CD4-positive, alpha-beta T cell treated with Interleukin-6 for 4 hours (primary cell): ENCODE measurements around the gene SCN4B.

Experiments used
- DNase-seq: peaks from one replicate; pipeline ENCODE4 v3.0.0-alpha.2; 2020; ENCODE audit warnings: mixed read lengths

Gene SCN4B

DNA sequence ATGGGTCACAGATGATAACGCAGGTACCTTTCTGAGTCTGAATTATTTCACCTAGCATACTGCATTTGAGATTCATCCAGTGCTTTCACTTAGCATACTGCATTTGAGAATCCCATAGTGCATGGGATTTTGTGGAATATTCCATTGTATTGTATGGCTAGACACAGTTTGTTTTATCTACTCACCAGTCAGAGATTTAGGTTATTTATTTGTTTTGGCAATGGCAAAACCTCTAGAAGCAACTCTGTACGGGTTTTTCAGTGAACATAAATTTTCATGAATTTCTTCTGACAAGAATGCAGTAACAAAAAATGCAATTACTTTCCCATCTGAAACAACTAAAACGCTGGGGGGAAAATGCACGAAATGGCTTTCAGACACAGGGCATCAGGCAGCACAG, 24.3 kb downstream of the SCN4B start:
- no peak for DNase-seq

DNA sequence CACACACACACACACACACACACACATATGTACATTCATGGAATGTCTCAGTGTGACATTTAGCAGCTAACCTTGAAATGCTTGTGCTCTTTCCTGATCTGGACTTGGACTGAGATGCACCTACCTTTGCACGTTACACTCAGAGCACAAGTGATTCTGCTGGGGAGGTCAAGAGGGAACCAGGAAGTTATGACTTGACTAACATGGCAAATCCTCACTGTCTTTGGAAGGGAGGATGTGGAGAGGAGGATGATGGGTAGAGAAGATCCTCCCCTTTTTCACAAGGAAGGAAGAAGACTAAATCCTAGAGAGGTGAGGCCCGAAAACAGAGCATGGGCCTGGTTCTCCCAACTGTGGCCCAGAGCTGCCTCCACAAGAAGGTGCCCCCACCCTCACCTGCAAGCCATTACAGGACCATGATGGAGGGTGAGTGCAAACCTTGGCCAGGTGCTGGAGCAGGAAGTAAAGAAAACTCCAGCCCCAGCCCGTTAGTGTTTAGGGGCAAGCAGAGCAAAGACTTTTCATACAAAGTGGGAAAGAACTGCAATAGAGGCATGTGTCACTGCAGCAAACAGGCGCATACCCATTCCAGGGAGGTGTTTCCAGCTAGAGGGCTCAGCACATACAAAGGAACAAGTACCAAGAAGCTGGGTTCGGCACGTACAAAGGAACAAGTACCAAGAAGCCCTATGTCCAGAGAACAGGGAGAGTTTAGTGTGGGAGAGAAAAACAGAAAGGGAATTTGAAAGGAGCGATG, 26.4 kb downstream of the SCN4B start:
- no peak for DNase-seq

DNA sequence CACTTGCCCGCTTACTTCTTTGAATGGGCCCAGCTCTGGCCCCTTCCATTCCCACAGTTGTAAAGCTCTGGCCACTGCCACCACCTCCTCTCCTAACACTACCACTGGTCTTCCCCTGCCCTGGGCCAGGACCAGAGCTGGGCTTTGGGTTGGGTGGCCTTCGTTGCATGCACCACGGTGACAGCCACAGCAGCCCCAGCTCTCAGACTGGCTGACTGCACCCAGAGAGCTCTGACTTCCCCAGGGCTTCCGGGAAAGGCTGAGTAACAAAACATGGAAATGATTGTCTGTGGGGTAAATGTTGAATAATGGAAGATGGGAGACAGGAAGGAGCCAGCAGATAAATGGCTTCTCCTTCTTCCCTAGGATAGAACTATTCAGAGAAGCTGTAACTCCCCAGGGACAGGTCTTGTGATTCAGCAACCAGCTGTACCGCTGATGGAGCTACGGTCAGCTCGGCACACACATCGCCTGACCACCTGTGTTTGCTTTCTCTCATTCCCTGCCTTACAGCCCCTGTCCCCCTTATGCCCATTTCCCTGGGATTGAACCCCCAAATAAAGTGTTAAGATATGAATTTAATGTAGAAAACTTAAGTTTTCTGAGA, 27.6 kb downstream of the SCN4B start:
- DNase-seq = no peak

DNA sequence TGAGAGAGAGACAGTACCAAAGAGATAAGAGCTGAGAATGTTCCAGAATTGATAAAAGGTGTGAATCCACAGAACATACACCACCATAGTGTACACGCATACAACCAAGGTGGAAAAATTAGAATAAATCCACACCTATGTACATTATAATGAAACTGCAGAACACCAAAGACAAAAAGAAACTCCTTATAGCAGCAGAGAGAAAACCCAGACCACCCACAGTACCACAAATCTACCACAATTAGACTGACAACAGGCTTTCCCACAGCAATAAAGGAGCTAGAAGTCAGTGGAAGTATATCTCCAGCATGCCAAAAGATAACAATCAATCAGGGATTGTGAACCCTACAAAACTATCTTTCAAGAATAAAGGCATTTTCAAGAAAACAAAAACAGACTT, 31.8 kb downstream of the SCN4B start:
- no peak for DNase-seq

DNA sequence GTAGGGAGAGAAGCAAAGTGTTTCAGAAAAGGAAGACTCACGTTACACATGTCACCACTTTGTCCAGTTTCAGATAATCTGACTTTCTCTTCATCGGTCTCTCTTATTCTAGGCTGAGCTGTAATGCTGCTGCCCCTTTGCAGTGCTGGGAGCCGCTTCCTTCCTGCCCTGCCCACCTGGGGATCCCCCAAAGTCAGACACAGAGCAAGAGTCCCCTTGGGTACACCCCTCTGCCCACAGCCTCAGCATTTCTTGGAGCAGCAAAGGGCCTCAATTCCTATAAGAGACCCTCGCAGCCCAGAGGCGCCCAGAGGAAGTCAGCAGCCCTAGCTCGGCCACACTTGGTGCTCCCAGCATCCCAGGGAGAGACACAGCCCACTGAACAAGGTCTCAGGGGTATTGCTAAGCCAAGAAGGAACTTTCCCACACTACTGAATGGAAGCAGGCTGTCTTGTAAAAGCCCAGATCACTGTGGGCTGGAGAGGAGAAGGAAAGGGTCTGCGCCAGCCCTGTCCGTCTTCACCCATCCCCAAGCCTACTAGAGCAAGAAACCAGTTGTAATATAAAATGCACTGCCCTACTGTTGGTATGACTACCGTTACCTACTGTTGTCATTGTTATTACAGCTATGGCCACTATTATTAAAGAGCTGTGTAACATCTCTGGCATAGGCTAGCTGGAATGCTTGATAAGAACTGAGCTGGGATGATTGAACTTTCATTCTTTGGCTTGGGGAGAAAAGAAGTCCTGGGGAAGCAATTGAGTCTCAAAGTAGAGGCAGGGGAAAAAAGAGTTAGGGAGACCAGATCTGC, 34.6 kb downstream of the SCN4B start:
- no peak for DNase-seq

DNA sequence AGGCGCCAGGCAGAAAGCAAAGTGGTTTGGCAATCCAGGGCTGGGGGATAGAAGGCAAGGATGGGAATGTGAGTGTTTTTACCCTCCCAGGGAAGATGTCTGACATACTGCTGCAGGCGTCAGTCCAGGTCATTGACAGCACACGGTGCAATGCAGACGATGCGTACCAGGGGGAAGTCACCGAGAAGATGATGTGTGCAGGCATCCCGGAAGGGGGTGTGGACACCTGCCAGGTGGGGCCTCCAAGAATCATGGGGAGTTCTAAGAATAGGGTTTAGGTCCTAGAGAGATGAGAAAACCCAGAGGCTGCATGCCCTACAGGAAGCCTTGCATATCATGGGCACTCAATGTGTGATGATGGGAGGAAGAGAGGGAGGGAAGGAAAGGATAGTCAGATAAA, 37.6 kb downstream of the SCN4B start:
- no peak for DNase-seq

DNA sequence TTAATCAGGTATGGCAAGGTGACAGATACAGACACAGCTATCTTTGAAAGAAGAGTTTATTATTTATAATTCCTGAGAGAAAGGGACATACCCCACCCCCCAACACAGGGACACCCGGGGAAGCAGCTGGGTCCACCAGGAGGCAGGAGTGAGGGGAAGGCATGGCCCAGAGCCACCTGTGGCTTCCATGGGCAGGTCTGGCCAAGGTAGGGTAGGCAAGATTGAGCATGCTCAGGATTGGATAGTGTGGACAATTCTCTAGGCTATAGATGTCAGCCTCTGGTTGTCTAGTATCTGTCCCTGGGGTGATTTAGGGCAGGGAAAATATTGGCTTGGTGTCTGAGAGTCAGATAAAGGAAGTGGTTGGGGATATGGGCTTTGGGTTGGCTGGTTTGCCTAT, 38.4 kb downstream of the SCN4B start:
- no peak for DNase-seq

DNA sequence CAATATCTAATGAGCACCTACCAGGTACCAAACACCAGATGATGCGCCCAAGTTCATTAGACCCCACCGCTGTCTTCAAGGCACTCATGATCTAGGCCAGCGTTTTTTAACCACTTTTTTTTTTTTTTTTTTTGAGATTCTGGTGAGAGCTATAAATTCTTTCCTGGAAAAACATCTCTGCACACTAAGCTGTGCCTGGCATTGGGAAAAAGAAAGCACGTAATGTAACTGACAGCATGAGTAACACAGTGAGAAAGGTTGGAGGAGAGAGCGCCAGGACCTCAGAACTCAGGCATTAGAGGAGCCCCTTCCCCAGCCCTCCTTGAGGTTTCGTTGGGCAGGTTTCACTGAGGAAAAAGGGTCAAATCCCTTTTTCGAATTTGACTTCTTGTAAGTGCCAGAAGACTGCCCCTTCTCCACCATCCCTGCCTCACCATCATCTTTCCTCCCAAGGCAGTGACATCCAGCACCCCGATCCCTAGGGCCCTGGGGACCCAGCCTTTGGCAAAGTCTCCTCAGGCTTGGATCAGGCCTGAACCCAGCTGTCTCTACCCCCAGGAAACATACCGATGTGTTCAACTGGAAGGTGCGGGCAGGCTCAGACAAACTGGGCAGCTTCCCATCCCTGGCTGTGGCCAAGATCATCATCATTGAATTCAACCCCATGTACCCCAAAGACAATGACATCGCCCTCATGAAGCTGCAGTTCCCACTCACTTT, 39.8 kb downstream of the SCN4B start:
- DNase-seq = no peak

DNA sequence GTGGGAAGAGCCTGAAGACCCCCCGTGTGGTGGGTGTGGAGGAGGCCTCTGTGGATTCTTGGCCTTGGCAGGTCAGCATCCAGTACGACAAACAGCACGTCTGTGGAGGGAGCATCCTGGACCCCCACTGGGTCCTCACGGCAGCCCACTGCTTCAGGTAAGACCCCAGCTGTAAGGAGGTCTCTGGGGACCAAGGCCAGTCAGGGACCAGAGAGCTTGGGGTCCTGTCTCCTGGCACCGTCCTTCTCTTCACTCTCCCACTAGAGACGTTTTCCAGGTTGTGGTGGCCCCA, 40.9 kb downstream of the SCN4B start:
- DNase-seq = no peak

DNA sequence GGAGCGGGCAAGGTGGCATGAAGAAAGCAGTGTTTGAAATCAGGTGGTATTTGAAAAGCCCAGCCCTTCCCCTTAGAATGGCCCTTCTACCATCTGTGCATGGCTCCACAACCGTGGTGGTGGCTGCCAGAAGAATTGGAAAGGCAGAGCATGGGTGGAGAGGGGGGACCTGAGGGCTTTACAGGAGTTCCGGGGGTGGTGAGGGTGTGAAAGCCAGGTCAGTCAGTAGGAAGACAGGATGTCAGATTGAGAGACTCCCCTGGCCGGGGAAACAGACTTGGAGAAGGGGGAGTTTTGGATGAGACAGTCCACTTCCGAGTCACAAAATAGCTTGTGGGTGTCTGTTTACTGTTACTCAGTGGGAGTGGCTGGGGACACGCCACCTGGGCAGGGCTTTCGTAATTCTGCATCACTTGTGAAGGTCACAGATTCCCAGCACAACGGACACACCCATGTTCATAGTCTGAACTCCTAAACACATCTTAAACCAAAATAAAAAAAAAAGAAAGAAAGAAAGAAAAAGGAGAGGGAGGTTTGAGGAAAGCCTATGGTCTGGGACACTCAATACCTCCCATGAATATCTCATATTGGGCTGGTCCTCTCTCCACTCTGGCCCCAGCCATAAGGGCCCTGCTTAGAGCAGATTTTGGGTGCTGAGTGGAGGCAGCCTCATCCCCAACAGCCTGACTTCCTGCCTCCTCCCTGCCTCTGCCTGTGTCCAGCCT, 41.4 kb downstream of the SCN4B start:
- DNase-seq = no peak

DNA sequence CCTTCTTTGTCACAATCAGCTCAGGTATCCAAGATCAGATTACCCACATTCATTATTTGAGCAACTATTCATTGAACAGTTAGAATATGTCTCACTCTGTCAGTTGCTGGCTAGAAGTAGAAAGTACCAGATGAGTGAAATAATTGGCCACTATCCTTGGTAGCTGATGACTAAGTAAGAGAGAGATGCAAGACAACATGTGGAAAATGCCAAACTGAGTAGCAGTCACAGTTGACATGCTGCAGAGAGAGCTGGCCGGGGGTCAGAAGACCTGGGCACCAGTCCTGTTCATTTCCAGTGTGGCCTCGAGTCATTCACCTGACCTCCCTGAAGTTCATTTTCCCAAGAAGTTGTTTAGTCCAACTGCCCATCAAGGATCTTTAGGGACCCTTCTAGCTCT, 43.4 kb downstream of the SCN4B start:
- no peak for DNase-seq

DNA sequence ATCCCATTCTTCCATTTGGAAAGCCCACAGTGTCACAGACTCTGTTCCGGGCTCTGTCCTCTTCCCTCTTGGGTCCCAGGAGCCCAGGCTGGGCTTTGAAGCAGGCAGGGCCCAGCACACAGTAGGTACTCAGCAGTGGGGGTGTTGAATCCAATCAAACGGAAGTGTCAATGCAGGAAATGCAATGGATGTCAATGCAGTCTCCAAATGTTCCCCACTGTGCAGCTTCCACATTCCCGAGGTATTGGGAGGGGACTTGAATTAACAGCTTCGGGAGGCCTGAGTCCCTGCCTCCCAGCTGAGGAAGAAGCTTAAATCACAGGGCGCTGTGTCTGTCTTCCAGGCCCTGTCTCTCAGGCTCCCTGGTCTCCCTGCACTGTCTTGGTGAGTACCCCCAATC, 44.1 kb downstream of the SCN4B start:
- no peak for DNase-seq

DNA sequence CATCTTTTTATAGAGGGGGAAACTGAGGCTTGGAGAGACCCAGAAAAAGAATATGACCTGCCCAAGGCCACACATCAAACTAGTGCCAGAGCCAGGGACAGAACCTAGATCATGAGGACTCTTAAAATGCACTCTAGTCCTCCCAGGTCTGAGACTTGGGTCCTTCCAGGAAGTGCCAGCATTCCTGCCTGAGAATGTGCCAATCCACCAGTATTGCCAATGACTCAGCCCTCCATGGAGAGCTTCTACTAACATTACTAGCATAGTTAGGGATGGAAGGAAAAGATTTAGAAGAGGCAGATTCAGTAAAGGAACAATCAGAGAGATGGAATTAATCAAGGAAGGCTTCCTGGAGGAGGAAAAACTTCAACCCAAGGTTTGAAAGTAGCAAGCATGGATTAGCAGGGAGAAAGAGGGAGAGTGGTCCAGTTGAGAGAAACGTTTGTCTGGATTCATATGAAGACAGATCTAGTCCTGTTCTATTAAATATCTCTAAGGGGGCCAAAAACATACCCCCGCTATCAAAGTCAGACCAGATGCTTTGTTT, 45.8 kb downstream of the SCN4B start:
- no peak for DNase-seq

DNA sequence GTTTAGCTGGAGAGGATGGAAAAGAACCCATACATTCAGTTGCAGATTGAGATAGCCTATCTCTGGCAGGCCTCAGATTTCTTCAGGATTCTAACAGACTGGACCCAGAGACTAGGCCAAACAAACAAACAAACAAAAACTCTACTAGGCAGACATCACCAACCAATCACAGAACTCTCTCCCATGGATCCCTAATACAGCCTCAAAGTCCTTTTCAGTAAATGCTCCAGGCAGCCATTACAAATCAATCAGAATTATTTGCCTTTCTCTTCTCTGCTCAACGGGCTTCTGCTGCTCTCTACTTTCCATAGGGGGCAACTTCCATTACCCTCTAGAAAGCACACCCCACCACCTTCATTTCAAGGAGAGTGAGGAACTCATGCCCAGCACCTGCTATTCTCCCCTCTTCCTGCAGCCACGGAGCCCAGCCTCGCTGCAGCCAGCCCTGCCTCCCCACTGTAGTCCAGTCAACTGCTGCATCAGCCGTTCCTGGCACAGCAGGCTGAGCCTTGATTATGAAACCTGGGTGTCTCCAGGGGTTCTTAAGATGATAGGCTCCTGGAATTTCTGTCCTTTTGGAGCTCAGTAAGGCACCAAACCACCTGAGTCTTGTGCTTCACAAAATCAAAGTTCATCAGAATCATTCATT, 46.8 kb downstream of the SCN4B start:
- DNase-seq = no peak

DNA sequence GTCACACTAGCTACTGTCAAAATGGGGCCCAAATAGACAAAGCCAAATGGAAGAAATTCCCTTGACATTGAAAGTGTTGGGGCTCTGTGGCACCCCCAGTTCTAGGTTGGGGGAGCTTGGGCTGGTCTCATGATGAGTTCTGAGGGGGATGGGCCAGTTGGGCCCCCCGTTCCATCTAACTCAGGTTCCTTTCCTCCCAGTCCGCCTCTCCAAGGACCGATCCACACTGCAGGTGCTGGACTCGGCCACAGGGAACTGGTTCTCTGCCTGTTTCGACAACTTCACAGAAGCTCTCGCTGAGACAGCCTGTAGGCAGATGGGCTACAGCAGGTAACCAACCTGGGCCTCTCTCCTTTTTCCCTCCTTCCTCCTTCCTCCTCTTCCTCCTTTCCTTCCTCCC, 48.1 kb downstream of the SCN4B start:
- DNase-seq = no peak

DNA sequence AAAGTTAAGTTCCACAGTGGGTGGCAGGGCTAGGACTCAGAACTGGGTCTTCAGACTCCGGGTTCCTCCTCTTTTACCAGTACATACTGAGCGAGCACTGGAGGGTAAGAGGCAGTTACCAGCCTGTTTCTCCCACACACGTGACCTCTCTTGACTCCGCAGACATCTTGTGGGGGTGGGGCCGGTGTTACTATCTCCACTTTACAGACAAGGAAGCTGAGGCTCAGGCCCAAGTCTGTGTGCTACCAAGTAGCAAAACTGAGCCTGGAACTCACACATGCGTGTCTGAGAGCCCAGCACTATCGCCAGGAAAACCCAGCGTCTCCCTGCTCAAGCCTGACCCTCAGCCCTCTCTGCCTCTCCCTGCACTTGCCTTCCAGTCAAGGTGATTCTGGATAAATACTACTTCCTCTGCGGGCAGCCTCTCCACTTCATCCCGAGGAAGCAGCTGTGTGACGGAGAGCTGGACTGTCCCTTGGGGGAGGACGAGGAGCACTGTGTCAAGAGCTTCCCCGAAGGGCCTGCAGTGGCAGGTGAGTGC, 49.8 kb downstream of the SCN4B start:
- no peak for DNase-seq

DNA sequence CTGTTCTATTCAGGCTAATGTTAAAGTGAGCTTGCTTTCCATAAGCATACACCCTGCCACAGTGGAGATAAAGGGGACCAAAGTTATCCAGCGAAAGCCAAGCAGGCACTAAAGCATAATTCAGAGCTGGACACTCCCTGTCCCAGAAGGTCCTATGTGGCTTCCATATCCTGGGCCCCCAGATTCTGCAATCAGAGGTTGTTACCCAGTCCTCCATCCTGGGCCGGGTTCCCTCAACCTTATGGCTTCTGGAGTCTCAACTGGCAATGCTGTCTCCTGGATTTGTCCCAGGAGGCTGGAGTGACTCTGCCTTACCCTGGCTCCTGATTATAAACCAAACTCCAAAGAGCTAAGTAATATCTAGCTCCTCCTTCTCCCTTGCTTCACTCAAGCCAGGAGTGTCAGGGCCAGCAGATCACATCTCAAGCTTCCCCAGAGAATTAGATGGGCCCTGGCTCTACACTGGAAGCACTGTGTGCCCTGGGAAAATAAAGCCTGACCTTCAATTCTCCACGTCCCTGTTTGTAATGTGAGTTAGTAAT, 51.9 kb downstream of the SCN4B start:
- DNase-seq = no peak

DNA sequence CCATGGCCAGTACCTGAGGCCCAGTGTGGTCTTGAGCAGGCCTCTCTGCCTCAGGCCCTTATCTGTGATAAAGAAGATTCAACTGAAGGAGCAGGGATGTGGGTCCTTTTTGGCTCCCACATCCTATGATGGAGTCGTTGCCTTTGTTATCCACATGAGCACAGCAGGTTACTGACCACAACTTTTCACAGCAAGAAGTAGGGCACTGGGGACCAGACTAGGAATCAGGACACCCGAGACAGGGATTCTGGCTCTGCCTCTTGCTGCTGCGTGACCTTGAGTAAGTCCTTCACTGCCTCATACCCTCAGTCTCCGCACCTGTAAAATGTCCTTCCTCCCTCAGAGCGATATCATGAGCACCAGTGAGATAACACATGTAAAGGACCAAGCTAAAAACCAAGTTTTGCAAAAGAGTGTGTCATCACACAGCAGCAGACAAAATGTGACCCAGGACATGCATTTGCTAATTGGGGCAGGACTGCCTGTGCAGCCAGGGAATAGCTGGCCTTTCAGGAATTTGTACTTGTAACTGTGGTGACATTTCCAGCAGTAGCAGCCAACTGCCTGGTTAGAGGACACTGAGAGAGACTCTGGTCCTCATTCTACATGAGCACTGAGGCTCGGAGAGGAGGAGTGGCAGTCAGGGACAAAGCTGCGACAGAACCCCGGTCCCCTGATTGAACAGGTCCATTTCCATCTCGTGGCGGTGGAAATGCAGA, 52.6 kb downstream of the SCN4B start:
- no peak for DNase-seq

DNA sequence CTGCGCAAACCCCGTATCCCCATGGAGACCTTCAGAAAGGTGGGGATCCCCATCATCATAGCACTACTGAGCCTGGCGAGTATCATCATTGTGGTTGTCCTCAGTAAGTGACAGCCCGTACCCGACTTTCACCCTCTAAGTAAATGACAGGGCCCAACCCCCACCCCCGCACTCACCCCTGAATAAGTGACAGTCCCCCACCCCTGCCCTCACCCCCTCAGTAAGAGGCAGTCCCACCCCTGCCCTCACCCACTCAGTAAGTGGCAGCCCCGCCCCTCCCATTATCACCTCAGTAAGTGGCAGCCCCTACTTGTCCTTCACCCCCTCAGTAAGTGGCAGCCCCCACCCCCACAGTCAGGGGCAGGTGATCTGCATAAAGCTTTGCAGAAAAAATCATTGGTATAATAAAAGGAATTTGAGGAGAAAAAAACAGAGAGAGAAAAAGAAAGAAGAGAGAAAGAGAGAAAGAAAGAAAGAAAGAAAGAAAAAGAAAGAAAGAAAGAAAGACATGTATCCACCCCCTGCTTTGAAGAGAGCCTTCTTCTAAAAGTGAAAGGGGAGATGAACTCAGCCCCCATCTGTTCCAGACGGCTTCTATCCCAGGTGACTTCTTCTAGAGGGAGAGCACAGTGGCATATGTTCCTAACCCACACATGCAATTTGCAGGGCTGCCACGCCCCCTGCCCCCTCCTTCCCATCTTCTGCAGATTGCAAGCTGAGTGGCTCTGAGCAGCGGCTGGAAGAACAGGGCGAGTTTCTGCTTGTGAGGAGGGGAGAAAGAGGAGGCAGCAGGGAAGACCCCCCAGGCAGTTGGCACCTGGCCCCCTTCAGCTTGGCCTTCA, 53.4 kb downstream of the SCN4B start:
- no peak for DNase-seq

DNA sequence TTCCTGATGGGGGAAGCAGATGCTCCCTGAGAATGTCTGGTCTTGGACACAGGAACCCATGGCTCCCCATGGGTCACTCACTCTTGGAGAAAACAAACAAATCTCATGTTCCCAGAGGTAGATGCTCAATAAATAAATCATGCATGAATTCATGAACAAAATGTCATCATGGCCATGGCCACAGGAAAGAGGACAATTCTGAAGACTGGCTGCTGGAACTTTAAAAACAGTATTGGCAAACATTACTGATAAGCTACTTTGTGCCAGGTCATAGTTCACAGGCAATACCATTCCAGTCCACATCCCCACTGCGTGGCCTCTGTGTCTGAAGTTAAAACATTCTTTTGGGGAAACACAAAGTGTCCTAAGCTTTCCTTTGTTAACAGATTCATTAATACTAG, 56.7 kb downstream of the SCN4B start:
- no peak for DNase-seq
